Measurements from ENCODE around the gene REEP1.

The REEP1 gene

DNA sequence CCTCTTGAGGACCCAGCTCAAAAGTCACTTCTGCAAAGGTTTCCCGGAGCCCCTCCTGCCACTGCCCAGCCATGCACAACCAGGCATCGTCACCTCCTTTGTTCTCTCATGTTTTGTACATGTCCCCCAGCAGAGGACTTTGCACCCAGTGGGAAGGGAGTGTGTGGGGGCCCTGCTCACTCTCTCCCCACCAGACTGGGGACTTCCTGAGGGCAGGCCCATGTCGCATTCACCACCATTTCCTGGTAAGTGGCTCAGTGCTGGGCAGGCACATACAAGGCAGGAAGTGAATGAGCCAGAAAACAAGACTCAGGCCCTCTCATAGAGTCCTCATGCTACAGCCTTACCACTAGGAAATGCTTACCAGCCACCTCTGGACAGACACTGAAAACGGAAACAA is 119.3 kb downstream of the REEP1 start:
- TF ChIP-seq CREB1 (IDR thresholded peaks at IDR 0.05; ENCODE audit: low read depth) (no peak), TAF1 (IDR thresholded peaks at IDR 0.05; ENCODE audit: low read depth) (no peak), NFIC (IDR thresholded peaks at IDR 0.05) (no peak), EGR1 (IDR thresholded peaks at IDR 0.05) (no peak), FOXM1 (IDR thresholded peaks at IDR 0.05; ENCODE audit: borderline replicate concordance, low read depth) (no peak), EP300 (IDR thresholded peaks at IDR 0.05; ENCODE audit: borderline replicate concordance) (no peak), RAD21 (IDR thresholded peaks at IDR 0.05; ENCODE audit: low read depth) (no peak)
- TF ChIP-seq, protein P1, sequence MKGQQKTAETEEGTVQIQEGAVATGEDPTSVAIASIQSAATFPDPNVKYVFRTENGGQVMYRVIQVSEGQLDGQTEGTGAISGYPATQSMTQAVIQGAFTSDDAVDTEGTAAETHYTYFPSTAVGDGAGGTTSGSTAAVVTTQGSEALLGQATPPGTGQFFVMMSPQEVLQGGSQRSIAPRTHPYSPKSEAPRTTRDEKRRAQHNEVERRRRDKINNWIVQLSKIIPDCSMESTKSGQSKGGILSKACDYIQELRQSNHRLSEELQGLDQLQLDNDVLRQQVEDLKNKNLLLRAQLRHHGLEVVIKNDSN (IDR thresholded peaks at IDR 0.05), result no peak

DNA sequence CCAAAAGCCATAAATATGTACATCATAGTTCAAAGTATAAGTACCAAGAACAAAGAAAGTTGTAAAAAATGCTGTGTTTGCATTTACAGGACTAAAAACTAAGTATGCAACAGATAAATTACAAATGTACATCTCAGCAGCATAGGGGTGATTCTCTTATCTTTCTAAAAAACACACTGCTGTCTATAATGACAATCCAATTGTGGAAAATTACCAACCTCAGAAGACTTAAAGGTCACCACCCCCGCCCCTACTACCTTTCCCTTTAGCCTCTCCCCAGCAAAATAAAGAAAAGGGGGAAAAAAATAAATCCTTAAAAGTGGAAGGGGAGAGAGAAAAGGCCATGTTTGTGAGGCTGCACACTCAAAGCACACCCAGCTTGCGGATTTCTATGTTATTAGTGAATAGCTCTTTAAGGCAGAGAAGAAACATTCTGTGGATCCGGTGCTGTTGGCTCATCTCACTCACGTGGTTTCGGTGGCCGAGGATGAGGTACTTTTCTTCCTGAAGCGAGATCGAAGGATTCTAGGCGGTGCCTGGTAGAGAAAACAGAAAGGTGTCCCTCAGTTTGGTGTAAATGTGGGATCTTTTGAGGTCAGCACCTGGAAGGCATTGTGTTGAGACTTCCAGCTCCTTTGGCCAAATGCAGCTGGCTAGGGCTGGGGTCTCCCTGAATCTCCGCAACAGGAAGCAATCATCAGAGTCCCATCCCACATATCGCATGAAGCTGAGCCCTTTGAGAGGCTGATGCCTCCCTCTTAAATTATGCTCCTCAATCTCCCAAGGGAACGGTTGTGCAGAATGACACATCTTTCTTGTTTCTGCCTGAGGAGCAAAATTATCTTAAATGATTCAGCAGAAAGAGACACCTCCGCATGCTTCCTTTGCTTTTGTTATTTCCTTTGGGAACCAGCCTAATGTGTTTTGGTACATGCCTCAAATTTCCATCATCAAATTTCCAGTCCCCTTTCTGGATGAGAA is 120.6 kb downstream of the REEP1 start:
- TF ChIP-seq, protein P2, sequence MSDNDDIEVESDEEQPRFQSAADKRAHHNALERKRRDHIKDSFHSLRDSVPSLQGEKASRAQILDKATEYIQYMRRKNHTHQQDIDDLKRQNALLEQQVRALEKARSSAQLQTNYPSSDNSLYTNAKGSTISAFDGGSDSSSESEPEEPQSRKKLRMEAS (IDR thresholded peaks at IDR 0.05), result no peak
- TF ChIP-seq TAF1 (IDR thresholded peaks at IDR 0.05; ENCODE audit: low read depth) (no peak), ZBTB7A (IDR thresholded peaks at IDR 0.05; ENCODE audit: low read depth) (no peak), CREB1 (IDR thresholded peaks at IDR 0.05; ENCODE audit: low read depth) (no peak), EGR1 (IDR thresholded peaks at IDR 0.05) (no peak), YY1 (IDR thresholded peaks at IDR 0.05; ENCODE audit: low read depth) (no peak), EP300 (IDR thresholded peaks at IDR 0.05; ENCODE audit: borderline replicate concordance) (no peak), FOXM1 (IDR thresholded peaks at IDR 0.05; ENCODE audit: borderline replicate concordance, low read depth) (no peak), RAD21 (IDR thresholded peaks at IDR 0.05; ENCODE audit: low read depth) (no peak), TCF12 (IDR thresholded peaks at IDR 0.05; ENCODE audit: low read depth) (no peak)
- TF ChIP-seq, protein P1 (IDR thresholded peaks at IDR 0.05), result no peak
- TF ChIP-seq, protein P3, sequence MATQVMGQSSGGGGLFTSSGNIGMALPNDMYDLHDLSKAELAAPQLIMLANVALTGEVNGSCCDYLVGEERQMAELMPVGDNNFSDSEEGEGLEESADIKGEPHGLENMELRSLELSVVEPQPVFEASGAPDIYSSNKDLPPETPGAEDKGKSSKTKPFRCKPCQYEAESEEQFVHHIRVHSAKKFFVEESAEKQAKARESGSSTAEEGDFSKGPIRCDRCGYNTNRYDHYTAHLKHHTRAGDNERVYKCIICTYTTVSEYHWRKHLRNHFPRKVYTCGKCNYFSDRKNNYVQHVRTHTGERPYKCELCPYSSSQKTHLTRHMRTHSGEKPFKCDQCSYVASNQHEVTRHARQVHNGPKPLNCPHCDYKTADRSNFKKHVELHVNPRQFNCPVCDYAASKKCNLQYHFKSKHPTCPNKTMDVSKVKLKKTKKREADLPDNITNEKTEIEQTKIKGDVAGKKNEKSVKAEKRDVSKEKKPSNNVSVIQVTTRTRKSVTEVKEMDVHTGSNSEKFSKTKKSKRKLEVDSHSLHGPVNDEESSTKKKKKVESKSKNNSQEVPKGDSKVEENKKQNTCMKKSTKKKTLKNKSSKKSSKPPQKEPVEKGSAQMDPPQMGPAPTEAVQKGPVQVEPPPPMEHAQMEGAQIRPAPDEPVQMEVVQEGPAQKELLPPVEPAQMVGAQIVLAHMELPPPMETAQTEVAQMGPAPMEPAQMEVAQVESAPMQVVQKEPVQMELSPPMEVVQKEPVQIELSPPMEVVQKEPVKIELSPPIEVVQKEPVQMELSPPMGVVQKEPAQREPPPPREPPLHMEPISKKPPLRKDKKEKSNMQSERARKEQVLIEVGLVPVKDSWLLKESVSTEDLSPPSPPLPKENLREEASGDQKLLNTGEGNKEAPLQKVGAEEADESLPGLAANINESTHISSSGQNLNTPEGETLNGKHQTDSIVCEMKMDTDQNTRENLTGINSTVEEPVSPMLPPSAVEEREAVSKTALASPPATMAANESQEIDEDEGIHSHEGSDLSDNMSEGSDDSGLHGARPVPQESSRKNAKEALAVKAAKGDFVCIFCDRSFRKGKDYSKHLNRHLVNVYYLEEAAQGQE (IDR thresholded peaks at IDR 0.05; ENCODE audit: low read depth), result no peak

DNA sequence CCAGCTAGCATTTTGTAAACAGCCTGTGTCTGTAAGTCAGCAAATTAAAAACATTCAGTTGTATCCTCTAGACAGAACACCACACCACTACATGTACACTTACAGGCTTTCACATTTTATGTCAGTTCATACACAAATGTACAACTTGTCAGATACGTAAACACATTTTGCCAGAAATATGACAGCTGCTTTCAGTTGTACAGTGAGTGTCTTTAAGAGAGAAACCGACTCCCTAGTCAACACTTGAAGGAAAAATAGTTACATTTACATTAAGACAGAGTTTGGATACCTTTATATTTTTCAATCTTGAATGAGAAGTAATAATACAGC is 123.0 kb downstream of the REEP1 start:
- TF ChIP-seq, protein P3 (IDR thresholded peaks at IDR 0.05; ENCODE audit: low read depth), result no peak
- no peak for TF ChIP-seq YY1 (IDR thresholded peaks at IDR 0.05; ENCODE audit: low read depth)
- TF ChIP-seq, protein P2 (IDR thresholded peaks at IDR 0.05), result no peak
- no peak for TF ChIP-seq EGR1 (IDR thresholded peaks at IDR 0.05)

DNA sequence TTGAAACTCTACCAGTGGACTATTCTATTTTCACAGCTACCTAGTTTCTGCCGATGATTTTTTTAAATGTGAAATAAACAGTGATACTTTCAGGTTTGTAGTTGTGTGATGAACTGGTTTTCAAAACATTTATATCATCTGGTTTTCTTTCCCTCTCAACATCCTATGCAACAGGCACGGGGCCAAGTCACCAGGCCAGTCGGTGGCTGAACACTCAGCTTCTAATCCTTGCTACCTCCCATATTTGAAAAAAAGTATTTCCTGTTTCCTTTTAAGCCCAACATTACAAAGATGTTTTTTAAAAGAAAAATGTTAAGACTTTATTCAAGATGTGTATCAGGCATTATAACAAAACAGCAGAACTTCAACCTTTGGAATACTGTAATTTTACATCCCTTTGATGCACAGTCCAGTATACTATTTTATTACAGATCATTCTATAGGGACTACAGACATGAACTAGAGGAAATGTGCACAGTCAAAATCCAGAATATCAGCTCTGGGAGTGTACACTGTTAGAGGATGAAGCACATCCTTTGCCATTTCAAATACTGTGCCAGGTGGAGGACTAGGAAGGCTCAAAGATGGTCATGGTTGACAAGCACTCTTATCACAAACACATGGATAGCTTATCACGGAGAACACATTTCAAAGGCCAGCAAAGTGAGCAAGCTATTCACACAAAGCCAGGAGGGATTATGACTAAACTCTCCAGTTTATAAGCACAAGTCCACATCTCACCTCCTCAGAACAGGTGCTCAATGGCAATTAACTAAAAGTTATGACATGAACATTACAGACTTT is 123.5 kb downstream of the REEP1 start:
- TF ChIP-seq TEAD4 (IDR thresholded peaks at IDR 0.05), result no peak
- TF ChIP-seq, protein P1 (IDR thresholded peaks at IDR 0.05), result no peak

DNA sequence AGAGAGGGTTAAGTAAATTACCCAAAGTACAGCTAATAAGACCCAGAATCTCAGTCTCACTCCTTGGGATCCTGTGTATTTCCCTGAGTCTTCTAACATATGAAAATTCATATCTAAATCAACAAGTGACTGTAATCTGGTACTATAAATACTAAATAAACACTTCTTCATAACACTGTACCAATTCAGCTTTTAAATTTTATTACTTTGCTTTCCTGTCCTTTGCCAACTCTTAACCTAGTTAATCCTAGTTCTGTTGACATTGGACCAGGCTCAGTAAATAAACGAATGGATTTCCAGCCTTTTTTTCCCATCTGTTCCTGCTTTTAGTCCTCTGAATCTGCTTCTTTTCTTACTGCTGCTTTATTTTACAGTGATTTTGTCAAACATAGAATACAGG is 124.4 kb downstream of the REEP1 start:
- TF ChIP-seq EGR1 (IDR thresholded peaks at IDR 0.05) (no peak), NFIC (IDR thresholded peaks at IDR 0.05) (no peak), EP300 (IDR thresholded peaks at IDR 0.05; ENCODE audit: borderline replicate concordance) (no peak), TEAD4 (IDR thresholded peaks at IDR 0.05) (no peak), ZBTB7A (IDR thresholded peaks at IDR 0.05; ENCODE audit: low read depth) (no peak), YY1 (IDR thresholded peaks at IDR 0.05; ENCODE audit: low read depth) (no peak), RAD21 (IDR thresholded peaks at IDR 0.05; ENCODE audit: low read depth) (no peak), TCF12 (IDR thresholded peaks at IDR 0.05; ENCODE audit: low read depth) (no peak), CEBPB (IDR thresholded peaks at IDR 0.05) (no peak), FOXM1 (IDR thresholded peaks at IDR 0.05; ENCODE audit: borderline replicate concordance, low read depth) (no peak), CREB1 (IDR thresholded peaks at IDR 0.05; ENCODE audit: low read depth) (no peak), TAF1 (IDR thresholded peaks at IDR 0.05; ENCODE audit: low read depth) (no peak)
- TF ChIP-seq, protein P2 (IDR thresholded peaks at IDR 0.05), result no peak
- TF ChIP-seq, protein P3 (IDR thresholded peaks at IDR 0.05; ENCODE audit: low read depth), result no peak
- TF ChIP-seq, protein P1 (IDR thresholded peaks at IDR 0.05), result no peak
